GM21737 (cell line): ENCODE data around the gene KCNQ1.

ENCODE experiments used
- ATAC-seq: cut with Tn5 transposase; IDR thresholded peaks from one replicate; pipeline ENCODE4 v1.9.1; 2021; ENCODE audit warnings: mild to moderate bottlenecking, moderate library complexity; ENCODE audit not compliant: unreplicated experiment

The KCNQ1 gene

DNA sequence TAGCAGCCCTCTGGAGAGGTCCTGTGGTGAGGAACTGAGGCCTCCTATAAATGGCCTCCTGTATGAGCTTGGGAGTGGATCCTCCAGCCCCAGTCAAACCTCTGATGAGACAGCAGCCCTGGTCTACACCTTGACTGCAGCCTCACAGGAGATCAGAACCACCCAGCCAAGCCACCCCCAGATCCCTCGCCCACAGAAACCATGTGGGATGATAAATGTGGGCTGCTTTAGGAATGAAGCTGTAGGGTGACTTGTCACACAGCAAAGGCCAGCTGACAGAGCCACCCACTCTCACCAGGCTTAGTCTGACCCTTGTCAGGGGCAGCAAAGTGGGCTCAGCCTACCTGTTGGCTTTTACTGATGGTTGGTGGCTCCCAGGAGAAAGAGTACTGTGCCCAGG, 261.5 kb downstream of the KCNQ1 start:
- ATAC-seq = no peak

DNA sequence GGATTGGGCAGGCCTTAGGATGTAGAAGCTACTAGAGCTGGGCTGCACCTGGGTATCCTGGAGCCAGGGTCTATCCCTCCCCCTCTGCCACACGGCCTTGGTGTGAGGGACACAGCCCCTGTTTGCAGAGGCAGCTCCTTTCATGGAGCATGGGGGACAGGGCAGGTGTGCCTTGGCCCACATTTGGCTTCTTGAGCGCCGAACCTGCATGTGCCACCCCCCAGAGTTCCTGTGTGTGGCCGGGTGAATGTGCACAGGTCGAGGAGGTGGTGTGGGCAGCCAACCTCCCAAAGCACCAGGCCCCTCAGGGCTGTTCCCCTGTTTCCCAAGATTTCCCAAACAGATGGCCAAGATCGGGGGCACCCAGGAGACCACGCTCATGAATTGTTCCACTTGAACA, 262.9 kb downstream of the KCNQ1 start:
- no peak for ATAC-seq

- no peak for ATAC-seq
Measured at GRCh38 chr11:2708151-2708581, 263.4 kb downstream of the KCNQ1 start.

- ATAC-seq = no peak
Measured at GRCh38 chr11:2708757-2709281, 264.0 kb downstream of the KCNQ1 start.

DNA sequence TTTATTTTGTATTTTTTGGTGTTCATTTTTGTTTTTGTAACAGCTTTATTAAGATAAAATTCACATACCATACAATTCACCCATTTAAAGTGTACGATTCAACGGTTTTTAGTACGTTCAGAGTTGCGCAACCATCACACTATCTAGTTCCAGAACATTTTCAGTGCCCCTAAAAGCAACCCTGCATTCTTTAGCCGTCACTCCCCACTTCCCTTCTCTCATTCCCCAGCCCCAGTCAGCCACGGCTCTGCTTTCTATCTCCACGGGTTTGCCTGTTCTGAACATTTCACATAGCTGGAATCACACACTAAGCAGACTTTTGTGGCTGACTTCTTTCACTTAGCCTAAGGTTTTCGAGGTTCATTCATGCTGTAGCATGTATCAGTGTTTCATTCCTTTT, 264.6 kb downstream of the KCNQ1 start:
- no peak for ATAC-seq

DNA sequence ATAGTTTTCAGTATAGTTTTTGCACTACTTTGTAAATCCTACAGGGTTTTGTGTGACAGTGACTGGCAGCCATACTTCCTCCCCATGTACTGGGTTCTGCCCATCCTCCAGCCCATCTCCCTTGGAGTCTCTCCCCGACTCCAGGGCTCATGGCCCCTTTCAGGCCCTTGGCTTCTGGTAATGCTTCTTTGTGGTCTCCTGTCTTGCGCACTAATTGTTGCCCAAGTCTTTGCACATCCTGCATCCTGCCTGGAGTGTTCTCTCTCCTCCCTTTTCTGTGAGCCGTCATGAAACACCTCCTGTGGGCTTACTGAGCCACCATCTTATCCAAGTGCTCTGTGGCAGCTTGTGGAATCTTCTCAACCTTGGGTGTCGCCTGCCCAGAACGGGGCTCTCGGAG, 266.4 kb downstream of the KCNQ1 start:
- ATAC-seq = no peak

- no peak for ATAC-seq
Measured at GRCh38 chr11:2713094-2713493, 268.3 kb downstream of the KCNQ1 start.

DNA sequence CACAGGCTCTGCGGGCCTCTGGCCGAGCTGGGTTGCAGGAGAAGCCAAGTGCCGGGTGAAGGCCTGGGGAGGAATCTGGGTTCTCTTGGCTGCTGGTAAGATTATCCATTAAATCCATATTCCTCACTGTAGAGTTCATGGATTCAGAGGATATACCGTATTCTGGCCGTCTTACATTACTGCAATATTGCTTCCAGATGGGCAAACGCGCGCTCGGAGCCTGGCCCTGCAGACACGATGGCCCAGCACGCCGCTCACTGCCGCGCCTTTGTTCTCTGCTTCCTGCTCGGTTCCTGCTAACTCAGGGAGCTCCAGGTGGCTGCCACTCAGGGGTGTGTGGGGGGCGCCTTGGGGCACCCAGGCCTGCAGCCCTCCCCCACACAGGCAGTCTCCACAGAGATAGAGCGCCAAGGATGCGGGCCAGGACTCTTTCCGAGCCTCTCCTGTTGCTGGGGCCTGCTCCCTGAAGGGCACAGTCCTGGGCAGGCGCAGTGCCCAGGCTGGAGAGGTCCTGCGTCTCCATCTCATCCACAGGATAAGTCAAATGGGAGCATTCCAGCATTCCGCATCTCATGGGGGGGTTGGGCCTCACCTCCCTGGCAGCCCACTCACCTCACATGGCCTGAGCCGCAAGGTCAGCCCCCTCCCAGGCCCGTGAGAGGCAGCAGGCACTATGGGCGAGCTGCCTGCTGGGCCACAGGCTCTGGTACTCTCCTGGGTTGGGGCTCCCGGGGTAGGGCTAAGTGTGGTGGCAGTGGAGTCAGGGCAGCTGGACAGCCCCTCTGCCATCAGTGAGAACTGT, 269.1 kb downstream of the KCNQ1 start:
- no peak for ATAC-seq

DNA sequence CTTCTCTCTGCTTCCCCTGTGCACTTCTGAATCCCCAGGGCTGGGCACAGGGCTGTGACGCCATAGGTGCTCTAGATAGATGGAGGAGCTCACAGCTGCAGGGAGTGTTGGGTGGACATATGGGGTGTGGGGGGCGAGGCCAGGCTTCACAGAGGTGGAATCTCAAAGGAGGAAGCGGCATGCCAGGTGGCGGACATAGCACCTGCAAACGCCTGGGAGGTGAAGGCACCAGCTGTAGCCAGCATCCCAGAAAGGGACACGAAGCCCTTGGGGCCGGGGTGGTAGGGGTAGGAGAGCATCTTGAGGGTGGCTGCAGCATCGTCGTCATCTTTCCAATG, 269.6 kb downstream of the KCNQ1 start:
- ATAC-seq = no peak

GRCh38 chr11:2714871-2715270, 270.1 kb downstream of the KCNQ1 start:
- no peak for ATAC-seq

GRCh38 chr11:2715716-2716350, 271.0 kb downstream of the KCNQ1 start:
- ATAC-seq = no peak

DNA sequence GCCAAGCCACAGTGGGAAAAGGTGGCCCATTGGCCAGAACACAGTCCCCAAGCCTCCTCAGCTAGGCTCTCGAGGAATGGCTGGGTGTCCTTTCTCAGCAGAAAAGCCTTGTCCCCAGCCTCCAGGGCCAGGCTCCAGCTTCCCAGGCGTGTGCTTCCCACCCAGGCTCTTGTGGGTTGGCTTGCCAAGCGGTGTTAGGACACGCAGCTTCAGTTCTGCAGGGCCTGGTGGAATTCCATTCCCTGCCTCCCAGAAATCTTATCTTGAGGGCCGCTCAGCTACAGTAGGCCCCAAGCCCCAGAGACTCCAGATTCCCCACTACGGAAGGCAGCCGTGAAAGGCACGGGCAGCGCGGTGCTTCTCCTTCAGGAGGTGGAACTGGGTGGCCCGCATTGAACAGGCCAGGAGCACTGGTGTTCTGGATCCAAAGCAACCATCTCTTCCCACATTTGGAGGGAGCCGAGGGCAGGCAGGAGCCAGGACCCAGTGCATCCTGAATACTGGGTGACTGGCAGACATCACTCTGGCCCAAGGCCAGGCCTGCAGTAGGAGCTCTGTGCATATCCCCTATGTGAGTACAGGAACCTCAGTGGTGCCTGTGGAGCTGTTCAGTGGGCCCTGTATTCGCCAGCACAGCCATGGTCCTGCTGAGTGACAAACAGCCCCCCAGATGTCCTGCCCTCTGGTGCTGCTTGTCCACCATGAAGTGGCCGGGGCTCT, 271.7 kb downstream of the KCNQ1 start:
- ATAC-seq = no peak

DNA sequence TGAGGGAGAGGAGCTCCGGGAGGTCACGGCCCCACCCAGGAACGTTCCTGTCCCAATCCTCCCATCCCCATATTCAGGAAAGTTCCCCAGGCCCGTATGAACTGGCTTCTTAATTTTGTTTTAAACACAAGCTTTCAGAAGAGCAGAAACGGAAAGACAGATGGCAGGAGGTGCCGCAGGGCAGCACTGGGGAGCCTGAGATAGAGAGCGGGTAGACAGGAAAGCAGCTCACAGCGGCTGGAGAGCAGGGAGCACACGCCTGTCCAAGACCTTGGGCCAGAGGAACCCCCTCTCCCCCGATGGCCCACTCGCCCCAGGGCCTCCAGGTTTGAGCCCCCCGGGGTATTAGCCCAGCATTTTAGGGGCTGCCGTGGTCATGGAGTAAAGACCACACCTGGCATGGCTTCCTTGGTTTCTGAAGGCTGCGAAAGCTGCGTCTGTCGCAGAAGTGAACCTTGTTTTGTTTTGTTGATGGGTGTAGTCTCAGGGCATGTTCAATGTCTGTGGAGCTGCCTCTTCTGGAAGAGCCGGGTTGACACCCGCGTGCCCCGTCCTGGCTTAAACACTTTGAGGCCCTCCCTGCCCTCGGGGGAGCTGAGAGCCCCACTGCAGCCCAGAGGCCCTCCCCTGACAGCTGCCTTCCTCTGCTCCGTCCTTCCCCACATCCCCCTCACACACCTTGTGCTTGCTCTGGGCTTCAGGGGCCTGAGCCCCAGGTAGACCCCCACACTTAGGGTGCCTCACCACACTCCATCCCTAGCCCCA, 272.9 kb downstream of the KCNQ1 start:
- ATAC-seq = no peak

DNA sequence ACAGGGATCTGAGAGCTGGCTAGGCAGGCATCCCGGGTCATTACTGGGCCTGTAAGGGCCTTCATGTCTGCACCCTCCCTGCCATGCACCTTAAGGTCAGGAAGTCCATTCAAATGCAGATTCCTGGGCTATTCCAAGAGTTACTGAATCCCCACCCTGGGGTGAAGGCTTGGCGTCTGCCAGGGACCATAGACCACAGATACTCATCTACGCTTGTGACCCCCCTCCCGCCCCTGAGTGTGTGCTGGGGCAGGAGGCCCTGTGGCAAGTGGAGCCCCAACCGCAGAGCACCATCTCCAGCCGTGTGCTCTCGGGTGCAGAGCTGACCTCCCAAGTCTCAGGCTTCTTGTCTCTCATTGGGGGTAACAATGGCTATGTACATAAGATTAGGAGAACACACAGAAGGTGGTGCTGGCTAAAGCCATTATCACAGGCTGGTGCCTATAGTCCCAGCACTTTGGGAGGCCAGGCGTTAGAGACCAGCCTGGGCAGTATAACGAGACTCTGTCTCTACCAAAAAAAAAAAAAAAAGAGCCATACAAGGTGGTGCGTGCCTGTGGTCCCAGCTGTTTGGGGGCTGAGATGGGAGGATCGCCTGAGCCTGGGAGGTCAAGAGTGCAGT, 274.1 kb downstream of the KCNQ1 start:
- ATAC-seq = no peak

DNA sequence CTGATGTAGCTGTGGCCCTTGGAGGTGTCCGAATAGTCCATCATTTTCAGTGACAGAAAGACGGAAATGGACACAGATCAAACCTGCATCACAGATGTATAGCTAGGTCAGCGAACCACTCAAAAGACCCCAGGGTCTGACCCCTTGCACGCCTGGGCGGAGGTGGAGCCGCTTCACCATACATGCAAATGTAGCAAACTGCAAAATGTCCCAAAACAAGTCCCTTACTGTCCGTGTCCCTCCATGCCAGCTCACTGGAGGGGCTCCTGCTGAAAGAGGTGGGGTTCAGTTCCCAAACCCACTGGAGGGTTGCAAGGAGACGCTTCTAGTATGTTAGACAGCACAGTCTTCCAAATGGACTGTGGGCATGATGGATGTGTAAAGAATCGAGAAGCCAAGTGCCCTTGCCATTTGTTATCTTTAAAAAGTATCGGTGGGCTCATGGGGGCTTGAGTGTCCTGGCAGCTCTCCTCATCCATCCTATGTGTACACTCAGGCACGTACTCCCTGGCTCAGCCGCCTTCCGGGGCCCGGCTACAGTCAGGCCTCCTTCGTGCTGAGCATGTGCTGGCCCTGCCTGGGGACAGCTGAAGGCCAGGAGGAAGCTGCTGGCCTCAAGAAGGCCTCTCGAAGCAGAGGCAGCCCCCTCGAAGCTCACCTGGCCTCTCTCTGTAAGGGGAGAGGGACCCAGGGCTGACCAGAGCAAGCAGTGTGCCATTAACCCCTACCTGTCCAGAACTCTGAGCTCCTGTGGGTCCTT, 275.2 kb downstream of the KCNQ1 start:
- no peak for ATAC-seq

DNA sequence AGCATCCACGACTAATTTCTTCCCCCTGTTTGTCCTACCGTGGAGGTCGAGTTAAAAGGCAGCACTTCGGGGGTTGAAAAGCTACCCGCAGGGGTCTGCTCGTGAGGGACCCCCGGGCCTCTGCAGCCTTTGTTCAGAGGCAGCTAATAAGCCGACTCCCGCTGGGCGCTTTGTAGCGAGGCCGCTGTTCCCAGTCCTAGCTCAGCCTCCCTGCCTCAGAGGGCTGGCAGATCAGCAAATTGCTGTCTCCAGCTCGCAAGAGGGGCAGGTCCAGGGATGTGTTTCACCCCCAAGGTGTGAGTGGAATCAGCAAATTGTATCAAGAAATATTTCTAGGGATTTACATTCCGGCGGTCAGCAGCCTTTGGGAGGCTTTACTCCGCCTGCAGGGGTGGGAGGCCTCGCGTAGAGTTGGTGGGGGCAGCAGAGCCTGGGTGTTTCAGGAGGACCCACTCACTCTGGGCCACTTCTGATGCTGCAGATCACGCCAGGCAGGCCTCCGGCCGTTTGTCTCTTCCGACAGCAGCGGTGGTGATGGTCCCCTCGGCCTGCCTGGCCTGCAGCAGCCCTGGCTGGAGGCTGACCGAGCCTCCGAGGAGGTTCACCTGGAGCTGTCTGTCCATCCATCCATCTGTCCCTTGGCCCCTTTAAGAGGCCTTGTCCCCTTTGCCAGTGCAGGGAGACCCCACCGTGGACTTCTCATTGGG, 276.6 kb downstream of the KCNQ1 start:
- ATAC-seq = no peak

GRCh38 chr11:2722955-2723354, 278.1 kb downstream of the KCNQ1 start:
- no peak for ATAC-seq

- ATAC-seq = no peak
Measured at GRCh38 chr11:2724104-2724503, 279.3 kb downstream of the KCNQ1 start.

- ATAC-seq = no peak
Measured at GRCh38 chr11:2724653-2725367, 280.0 kb downstream of the KCNQ1 start.
